ENCODE measurements around the gene CLTCL1.
"Not testable (repeated sequence)": the region's sequence is repeated elsewhere in the genome, so short reads cannot be mapped to it uniquely, and the experiment has no call there.

CLTCL1 gene

DNA sequence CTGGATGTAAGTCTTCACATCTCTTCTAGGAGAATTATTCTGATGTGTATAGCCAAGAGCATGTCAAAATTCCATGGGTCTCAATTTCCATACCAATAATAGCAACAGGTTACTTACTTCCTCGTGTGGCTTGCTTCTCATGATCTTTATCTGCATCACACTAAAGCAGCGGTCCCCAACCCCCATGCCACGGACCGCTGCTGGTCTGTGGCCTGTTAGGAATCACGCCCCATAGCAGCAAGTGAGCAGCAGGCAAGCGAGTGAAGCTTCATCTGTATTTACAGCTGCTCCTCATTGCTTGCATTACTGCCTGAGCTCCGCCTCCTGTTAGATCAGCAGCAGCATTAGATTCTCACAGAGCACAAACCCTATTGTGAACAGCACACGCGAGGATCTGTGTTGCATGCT, 84.1 kb downstream of the CLTCL1 start:
- Mint-ChIP-seq H3K4me1 (ENCODE audit: low read depth) (no peaks in the 10 kb centered on the region), H3K36me3 (ENCODE audit: low read depth) (no peaks in the 10 kb centered on the region), H3K4me3 (no peak overlapping the region), H3K27ac (no peak overlapping the region), H3K27me3 (peaks cover 21% of the 10 kb centered on the region), H3K9me3 (no peaks in the 10 kb centered on the region)

DNA sequence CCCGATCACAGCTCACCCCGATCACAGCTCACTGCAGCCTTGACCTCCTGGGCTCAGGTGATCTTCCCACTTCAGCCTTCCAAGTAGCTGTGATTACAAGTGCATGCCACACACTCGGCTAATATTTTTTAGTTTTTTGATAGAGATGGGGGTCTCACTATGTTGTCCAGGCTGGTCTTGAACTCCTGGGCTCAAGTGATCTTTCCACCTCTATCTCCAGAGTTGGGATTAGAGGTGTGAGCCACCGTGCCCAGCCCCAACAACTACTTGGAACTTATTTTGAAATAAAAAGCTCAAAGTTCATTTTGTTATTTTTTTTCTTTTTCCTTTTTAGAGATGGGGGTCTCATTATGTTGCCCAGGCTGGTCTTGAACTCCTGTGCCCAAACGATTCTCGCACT, 85.2 kb downstream of the CLTCL1 start:
- no peak overlapping the region for H3K4me3 Mint-ChIP-seq
- H3K36me3 Mint-ChIP-seq (ENCODE audit: low read depth) = no peaks in the 10 kb centered on the region
- H3K27ac Mint-ChIP-seq = no peak overlapping the region
- no peaks in the 10 kb centered on the region for H3K9me3 Mint-ChIP-seq
- H3K4me1 Mint-ChIP-seq (ENCODE audit: low read depth) = no peaks in the 10 kb centered on the region
- peaks cover 19% of the 10 kb centered on the region for H3K27me3 Mint-ChIP-seq

DNA sequence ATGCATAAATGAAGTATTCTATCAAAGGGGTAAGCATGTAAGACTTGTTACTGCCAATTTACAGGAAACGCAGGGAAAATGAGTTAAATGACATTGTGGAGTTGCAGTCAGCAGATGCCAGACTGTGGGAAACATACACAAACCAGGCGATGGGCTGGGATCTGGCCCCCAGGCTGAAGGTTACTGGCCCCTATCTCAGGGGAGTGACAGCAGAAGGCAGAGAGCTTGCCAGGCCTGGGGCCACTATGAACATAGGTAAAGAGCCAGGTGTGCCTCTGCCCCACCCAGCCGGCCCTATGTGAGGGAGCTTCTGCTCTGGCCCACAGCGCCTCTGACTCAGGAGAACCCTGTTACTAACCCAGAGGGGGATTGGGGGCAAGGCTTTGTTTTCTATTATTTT, 86.9 kb downstream of the CLTCL1 start:
- Mint-ChIP-seq H3K9me3 (no peaks in the 10 kb centered on the region), H3K36me3 (ENCODE audit: low read depth) (no peaks in the 10 kb centered on the region), H3K4me3 (no peak overlapping the region), H3K4me1 (ENCODE audit: low read depth) (no peaks in the 10 kb centered on the region), H3K27me3 (peaks cover 12% of the 10 kb centered on the region), H3K27ac (no peak overlapping the region)

DNA sequence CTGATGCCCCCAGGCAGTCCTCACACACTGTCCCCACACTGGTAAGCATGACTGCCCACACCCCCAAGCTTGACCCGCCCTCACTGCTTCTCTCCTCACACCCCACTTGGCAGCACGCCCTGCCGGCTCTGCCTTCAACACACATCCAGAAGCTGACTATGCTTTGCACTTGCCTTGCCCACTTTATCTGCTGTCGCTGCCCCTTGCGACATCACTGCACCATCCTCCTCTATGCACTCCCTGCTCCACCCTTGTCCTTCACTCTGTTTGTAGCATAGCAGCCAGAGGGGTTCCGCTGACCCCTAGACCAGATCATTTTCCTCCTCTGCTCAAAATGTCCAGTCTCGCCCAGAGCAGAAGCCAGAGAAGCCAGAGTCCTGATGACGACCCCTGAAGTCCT, 87.7 kb downstream of the CLTCL1 start:
- no peaks in the 10 kb centered on the region for H3K9me3 Mint-ChIP-seq
- H3K36me3 Mint-ChIP-seq (ENCODE audit: low read depth) = no peaks in the 10 kb centered on the region
- H3K27ac Mint-ChIP-seq = no peak overlapping the region

DNA sequence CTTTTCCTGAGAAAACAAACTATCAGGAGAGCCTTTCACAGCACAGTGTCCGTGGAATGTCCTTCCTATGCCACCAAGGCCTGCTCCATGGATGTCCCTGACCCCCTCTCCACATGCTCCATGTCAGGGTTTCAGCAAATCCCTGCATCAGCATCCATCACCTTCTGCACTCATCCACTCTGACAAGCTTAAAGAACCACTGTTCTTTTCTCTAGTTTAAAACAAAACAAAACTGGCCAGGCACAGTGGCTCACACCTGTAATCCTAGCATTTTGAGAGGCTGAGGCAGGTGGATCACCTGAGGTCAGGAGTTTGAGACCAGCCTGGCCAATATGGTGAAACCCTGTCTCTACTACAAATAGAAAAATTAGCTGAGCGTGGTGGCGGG, 88.7 kb downstream of the CLTCL1 start:
- H3K36me3 Mint-ChIP-seq (ENCODE audit: low read depth); H3K4me3 Mint-ChIP-seq; H3K4me1 Mint-ChIP-seq (ENCODE audit: low read depth); H3K9me3 Mint-ChIP-seq; H3K27me3 Mint-ChIP-seq; H3K27ac Mint-ChIP-seq: not testable (repeated sequence)

More for the DNA sequence above, 87.7 kb downstream of the CLTCL1 start:
- H3K4me3 Mint-ChIP-seq = no peak overlapping the region
- peaks cover 5% of the 10 kb centered on the region for H3K27me3 Mint-ChIP-seq
- H3K4me1 Mint-ChIP-seq (ENCODE audit: low read depth) = no peaks in the 10 kb centered on the region

DNA sequence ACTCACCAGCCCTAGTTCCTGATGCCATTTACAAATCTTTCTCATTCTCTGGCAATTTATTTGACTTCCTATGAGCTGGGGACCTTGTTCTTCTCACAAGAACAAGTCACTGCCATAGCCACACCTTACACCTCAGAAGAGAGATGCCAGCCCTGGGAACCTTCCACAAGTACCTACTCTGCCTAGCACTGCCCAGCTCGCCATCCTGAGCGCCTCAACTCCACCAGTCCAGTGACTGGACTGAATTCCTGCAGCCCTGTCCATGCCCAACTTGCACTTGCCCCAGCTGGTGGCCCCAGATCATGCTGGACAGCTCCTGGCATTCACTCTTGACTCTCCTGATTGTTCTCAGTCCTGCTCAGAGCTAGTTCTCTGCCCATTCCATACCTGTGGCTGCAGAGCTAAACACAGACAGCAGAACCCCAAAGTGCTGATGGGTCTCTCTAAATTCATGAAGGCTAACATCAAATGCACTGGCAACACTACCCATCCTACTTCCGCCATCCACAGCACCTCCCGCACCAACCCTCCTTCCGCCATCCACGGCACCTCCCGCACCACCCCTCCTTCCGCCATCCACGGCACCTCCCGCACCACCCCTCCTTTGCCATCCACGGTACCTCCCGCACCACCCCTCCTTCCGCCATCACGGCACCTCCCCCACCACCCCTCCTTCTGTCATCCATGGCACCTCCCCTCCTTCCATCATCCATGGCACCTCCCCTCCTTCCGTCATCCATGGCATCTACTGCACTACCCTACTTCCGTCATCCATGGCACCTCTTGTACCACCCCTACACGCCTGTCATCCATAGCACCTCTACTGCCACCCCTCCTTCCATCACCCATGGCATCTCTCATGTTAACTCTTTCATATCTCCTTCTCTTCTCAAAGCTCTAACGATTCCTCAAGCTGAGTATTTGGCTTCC, 89.4 kb downstream of the CLTCL1 start:
- Mint-ChIP-seq H3K27ac (no peak overlapping the region), H3K4me3 (no peak overlapping the region), H3K4me1 (ENCODE audit: low read depth) (no peaks in the 10 kb centered on the region), H3K9me3 (no peaks in the 10 kb centered on the region), H3K27me3 (peaks cover 5% of the 10 kb centered on the region), H3K36me3 (ENCODE audit: low read depth) (no peaks in the 10 kb centered on the region)

DNA sequence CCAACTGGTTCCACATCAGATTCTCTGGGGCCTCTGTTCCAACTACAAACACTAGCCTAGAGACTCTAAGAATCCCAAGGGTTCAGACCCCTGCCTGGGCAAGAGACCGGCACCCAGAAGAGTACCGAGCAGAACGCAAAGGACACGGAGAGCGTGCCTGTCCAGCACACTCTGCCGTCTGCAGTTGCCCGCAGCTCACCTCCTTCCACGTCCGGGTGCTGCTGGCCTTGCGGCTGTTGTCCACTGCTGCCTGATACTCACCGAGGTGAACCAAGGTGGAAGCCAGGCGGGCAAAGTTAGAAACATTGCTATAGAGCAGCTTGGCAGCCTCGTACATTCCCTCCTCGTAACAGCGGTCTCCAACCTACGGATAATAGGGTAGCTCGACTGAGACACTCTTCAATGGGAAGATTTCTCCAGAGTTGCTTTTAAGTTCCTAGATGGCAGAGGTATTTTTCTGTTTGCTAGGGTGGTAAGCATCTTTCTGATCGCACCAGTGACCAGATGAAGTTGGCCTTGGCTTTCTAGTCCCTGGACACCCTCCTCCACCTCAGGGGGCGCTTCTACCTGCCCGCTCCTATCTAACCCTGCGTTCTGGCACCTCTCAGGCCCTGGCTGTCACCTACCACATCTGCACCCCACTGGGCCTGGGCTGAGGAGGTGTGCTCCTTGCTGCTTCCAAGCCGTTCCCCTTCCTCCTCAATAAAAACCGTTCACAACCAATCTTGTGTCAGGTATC, 90.2 kb downstream of the CLTCL1 start:
- H3K9me3 Mint-ChIP-seq = no peaks in the 10 kb centered on the region
- H3K27ac Mint-ChIP-seq = no peak overlapping the region
- H3K4me1 Mint-ChIP-seq (ENCODE audit: low read depth) = no peaks in the 10 kb centered on the region
- no peaks in the 10 kb centered on the region for H3K36me3 Mint-ChIP-seq (ENCODE audit: low read depth)
- H3K27me3 Mint-ChIP-seq = peaks cover 5% of the 10 kb centered on the region
- H3K4me3 Mint-ChIP-seq = no peak overlapping the region

DNA sequence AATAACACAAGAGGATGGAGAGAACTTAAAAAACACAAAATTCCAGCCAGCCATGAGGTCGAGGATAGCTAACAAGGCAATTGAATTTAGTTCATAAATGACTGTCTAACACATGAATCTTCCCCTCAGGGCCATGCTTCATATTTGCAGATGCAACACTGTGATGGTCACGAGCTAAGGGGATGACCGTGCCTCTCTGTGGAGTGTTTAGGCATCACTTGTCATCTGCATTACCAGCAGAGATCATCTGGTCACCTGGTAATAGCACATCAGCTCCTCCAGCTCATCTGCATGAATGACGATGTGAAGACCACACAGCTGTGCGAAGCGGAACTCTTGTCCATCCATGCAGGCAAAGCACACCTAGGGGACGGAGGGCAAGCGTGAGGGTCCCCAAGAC, 92.0 kb downstream of the CLTCL1 start:
- peaks cover 5% of the 10 kb centered on the region for H3K27me3 Mint-ChIP-seq
- no peak overlapping the region for H3K4me3 Mint-ChIP-seq
- H3K9me3 Mint-ChIP-seq = no peaks in the 10 kb centered on the region
- peaks cover 11% of the 10 kb centered on the region for H3K4me1 Mint-ChIP-seq (ENCODE audit: low read depth)
- H3K36me3 Mint-ChIP-seq (ENCODE audit: low read depth) = no peaks in the 10 kb centered on the region
- no peak overlapping the region for H3K27ac Mint-ChIP-seq

DNA sequence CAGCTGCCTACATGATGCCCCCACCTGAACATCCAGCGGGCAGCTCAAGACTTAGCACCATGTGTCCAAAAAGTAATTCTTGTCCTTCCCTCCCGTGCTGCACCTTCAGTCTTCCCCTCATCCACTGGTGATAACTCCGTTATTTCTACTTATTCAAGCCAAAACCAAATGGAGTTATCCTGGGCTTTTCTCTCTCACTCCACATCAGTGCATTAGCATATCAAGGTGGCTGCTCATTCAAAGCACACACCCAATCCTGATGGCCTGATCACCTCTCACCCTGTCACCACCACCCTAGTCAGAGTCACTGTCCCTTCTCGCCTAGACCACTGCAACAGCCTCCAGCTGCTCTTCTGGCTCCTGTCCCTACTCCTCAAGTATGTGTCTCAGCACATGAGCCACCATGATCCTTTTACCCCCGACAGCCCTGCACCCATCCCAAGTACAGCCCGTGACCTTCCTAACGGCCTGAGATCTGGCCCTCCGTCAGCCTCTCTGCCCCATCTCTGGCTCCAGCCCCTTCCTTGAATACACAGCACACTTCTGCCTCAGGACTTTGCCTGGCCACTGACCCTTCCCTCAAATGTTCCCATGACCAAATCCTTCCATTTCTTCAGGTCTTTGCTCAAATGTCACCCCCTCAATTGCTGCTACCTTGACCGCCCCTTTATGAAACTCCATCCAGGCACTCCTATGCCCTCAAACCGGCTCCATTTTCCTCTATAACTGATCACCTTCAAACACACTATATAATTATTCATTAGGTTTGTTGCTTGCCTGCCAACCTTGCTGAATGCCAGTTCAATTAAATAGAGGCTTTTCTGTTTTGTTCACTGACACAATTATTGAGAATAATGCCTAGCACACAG, 93.3 kb downstream of the CLTCL1 start:
- Mint-ChIP-seq H3K4me1 (ENCODE audit: low read depth) (peaks cover 11% of the 10 kb centered on the region), H3K27me3 (no peaks in the 10 kb centered on the region), H3K4me3 (no peak overlapping the region), H3K9me3 (no peaks in the 10 kb centered on the region), H3K27ac (no peak overlapping the region), H3K36me3 (ENCODE audit: low read depth) (no peaks in the 10 kb centered on the region)

DNA sequence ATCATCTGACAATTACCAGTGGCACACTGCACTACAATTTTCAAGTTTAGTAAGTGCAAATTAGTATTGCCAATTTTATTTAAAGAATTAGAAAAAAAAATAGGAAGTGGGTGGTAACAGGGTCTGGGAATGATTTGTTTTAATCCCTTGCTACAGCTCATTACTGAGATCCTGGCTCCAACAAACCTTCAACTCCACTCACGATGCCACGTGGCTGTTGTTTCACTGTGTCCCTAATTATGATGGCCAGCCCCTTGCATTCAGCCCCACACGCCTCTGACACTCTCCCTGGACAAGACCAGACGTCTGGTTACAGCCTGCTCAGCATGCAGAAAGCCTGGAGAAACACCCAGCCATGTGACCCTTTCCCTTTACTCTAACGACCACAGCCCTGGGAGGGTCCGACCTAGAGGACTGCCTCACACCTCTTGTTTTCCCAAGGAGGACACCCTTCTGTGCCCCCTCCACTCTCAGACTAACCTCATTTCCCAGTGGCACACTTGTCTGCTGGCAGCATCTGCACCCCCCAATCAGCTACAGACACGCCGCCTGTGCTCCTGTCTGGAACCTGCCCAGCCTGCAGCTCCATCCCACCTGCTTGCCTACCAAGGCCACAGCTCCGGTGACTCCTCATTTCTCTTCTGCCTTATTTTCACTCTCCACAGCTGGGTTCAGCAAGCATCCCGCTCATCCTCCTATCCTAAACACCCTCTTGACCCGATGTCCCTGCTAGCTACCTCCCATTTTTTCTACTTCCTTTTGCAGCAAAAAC, 94.5 kb downstream of the CLTCL1 start:
- peaks cover 11% of the 10 kb centered on the region for H3K4me1 Mint-ChIP-seq (ENCODE audit: low read depth)
- H3K27me3 Mint-ChIP-seq = no peaks in the 10 kb centered on the region
- no peak overlapping the region for H3K4me3 Mint-ChIP-seq
- H3K9me3 Mint-ChIP-seq = no peaks in the 10 kb centered on the region
- H3K27ac Mint-ChIP-seq = no peak overlapping the region
- no peaks in the 10 kb centered on the region for H3K36me3 Mint-ChIP-seq (ENCODE audit: low read depth)

DNA sequence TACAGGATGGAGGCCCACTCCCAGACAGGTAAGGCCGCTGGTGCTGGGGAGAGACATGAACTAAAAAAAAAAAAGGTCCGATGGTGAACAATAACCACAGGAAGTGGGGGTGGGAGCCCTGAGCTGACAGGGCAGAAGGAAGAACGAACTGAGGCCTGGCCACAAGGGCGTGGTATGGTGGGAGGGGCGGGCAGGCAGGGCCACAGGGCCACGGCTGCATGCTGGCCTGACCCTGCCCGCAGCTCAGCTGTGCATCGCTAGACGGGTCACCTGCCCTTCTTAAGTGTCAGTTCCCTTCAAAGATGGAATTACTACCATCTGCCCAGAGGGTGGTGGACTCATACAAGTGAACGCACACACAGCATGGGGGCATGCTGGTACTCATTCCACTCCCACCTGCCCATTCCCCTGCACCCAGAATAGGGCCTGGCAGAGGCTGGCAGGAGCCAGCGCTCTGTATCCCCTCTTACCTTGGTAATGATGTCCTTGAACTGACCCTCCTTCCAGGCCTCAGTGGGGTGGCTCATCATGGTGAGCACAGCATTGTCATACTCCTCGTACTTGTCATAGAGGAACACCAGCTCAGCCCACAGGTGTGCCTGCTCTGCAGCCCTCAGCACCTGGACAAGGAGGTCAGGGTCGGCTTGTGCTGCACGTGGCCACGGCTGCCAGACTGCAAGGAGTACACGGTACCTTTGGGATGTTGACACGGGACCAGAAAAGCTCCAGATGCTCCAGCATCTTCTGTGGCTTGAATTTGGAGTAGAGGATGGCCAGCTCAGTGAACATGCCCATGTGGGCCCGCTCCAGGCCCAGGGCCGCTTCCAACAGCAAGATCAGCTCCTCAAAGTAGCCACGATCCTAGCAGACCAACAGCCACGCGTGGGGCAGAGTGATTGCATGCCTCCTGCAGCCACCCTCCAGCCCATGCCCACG, 95.5 kb downstream of the CLTCL1 start:
- Mint-ChIP-seq H3K36me3 (ENCODE audit: low read depth) (no peaks in the 10 kb centered on the region), H3K4me3 (no peak overlapping the region), H3K27me3 (no peaks in the 10 kb centered on the region), H3K27ac (no peak overlapping the region), H3K4me1 (ENCODE audit: low read depth) (peaks cover 11% of the 10 kb centered on the region), H3K9me3 (no peaks in the 10 kb centered on the region)

DNA sequence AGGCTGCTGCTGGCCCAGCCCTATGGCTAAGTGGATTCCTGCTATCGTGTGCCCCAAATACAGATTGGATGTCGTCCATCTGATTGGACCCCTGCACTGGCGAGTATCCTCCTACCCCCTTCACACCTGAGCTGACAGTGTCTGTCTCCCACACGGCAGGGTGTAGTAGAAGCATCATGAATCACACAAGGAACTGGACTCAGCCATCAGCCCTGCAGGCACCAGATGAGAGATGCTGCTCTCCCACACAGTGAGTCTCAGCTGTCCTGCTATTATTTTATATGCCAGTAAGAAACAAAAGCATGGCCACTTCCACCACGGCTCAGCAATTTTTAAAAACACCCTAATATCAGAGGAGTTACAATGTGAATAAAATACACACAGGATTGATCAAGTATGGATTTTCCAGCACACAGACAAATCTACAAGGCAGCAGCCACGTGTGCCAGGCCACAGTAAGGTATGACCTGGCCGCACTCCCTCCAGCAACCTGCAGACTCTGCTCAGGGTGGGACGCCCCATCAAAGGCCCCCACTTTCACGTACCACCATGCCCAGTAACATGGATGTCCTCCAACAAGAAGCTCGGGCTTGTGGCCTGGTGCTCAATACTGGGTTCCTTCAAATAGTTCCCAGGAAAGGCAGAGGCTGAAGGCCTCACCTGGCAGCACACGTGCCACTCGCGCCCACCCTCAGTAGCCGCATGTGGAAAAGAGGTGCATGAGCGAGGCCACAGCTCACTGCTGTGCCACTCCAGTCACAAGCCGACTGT, 96.6 kb downstream of the CLTCL1 start:
- Mint-ChIP-seq H3K4me1 (ENCODE audit: low read depth) (peaks cover 11% of the 10 kb centered on the region), H3K36me3 (ENCODE audit: low read depth) (no peaks in the 10 kb centered on the region), H3K27me3 (no peaks in the 10 kb centered on the region), H3K27ac (no peak overlapping the region), H3K9me3 (no peaks in the 10 kb centered on the region), H3K4me3 (no peak overlapping the region)

DNA sequence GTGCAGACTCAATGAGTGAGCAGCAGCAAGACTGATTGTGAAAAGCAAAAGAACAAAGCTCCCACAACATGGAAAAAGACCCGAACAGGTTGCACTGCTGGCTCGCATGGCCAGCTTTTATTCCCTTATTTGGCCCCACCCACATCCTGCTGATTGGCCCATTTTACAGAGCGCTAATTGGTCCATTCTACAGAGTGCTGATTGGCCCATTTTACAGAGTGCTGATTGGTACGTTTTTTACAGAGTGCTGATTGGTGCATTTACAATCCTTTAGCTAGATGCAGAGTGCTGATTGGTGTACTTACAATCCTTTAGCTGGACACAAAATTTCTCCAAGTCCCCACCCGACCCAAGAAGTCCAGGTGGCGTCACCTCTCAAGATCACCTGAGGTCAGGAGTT, 97.6 kb downstream of the CLTCL1 start:
- Mint-ChIP-seq H3K27me3 (no peaks in the 10 kb centered on the region), H3K27ac (no peak overlapping the region), H3K4me3 (no peak overlapping the region), H3K36me3 (ENCODE audit: low read depth) (no peaks in the 10 kb centered on the region), H3K9me3 (no peaks in the 10 kb centered on the region), H3K4me1 (ENCODE audit: low read depth) (peaks cover 11% of the 10 kb centered on the region)
